ENCODE results near the gene KRTAP21-1. TPM values are rescaled to one million over a fixed set of nuclear protein-coding genes. Genes with fewer than 3 reads are reported as not detected.

KRTAP21-1 gene
- total and polyA plus RNA-seq, 9 of the 15 experiments (the other 6 are each of a cell fraction or from before 2014, with no cell fraction given): not detected

GRCh38 chr21:30714456-30714855, 40.8 kb downstream of the KRTAP21-1 start:
- ChIA-PET POLR2A (no interaction called here), CTCF (ENCODE audit: low intra/inter-chr PET ratio) (no interaction called here)
- Histone ChIP-seq H3K9me1 (ENCODE audit: control insufficient read depth, insufficient read depth, low read length) (no peaks in the 10 kb centered on the region), H3K27me3 (ENCODE audit: control insufficient read depth in 2 of 2, insufficient read depth in 2 of 2, low read length in 2 of 2) (no peaks in the 10 kb centered on the region), H2AFZ (ENCODE audit: low read depth, low read length) (no peak overlapping the region), H3K36me3 (ENCODE audit: control insufficient read depth, insufficient read depth, low read length) (no peaks in the 10 kb centered on the region), H3K9ac (ENCODE audit: insufficient read depth in 1 of 2, low read depth in 2 of 2, low read length in 2 of 2) (no peak overlapping the region), H3K4me1 (replicated peaks in 1 of 2; ENCODE audit: control insufficient read depth in 2 of 2, insufficient read depth in 2 of 2, low read length in 2 of 2) (no peaks in the 10 kb centered on the region), H3K4me2 (ENCODE audit: insufficient read depth, low read length) (no peak overlapping the region), H3K27ac (ENCODE audit: extremely low read depth, low read depth, low read length) (no peak overlapping the region), H3K79me2 (ENCODE audit: control insufficient read depth, insufficient read depth, low read length) (no peaks in the 10 kb centered on the region), H3K4me3 (no peak overlapping the region), H4K20me1 (replicated peaks; ENCODE audit: control insufficient read depth, insufficient read depth, low read length) (no peaks in the 10 kb centered on the region), H3K9me3 (replicated peaks; ENCODE audit: control insufficient read depth, insufficient read depth, low read depth, low read length) (no peaks in the 10 kb centered on the region)
- BruUV-seq (replicated peaks): no TSS peak
- TF ChIP-seq MTA3 (IDR thresholded peaks at IDR 0.05; ENCODE audit: borderline replicate concordance) (no peak), ZZZ3 (IDR thresholded peaks at IDR 0.05) (no peak), HLTF (IDR thresholded peaks at IDR 0.05) (no peak), GABPB1 (CRISPR knock-in tag; IDR thresholded peaks at IDR 0.05) (no peak), ZNF318 (IDR thresholded peaks at IDR 0.05; ENCODE audit: borderline replicate concordance in 1 of 2, low read depth in 1 of 2) (no peak), TBP (optimal IDR thresholded peaks at IDR 0.05; ENCODE audit: low read depth, low read length) (no peak), MXI1 (IDR thresholded peaks at IDR 0.05; ENCODE audit: low read depth, low read length) (no peak), ZHX1 (conservative IDR thresholded peaks at IDR 0.05; ENCODE audit: low read length) (no peak), ELF2 (CRISPR knock-in tag; IDR thresholded peaks at IDR 0.05) (no peak), GATA2 (CRISPR knock-in tag; IDR thresholded peaks at IDR 0.05) (no peak), E2F6 (IDR thresholded peaks at IDR 0.05; ENCODE audit: borderline replicate concordance in 1 of 2, extremely low read depth in 1 of 2, insufficient read depth in 1 of 2, insufficient read length in 1 of 2, low read depth in 1 of 2, low read length in 1 of 2, poor library complexity in 1 of 2, severe bottlenecking in 1 of 2) (no peak)
- DNase-seq (ENCODE audit: extremely low read depth in 1 of 4, low spot score in 3 of 4) (no peak), FAIRE-seq (no peak), ATAC-seq (no peak)
- WGBS (ENCODE audit: insufficient coverage, low coverage, missing lambda C conversion rate): 0% methylated on average over 3 of the region's 3 CpGs
- in situ Hi-C loops (cut with MboI) (no loop called here), intact Hi-C loops (cut with micrococcal nuclease) (no loop called here)
